OCI-LY7 (cell line): ENCODE measurements around the gene MISP3.

Experiments used
- CTCF ChIP-seq: fragments of 200-600 bp; sonication (generic); conservative IDR thresholded peaks from 2 replicates; pipeline ENCODE4 v1.5.1; 2014; ENCODE audit warnings: mild to moderate bottlenecking, antibody characterized with exemption, low read length, moderate library complexity, mixed read lengths
- EZH2phosphoT487 ChIP-seq: fragments of 200-600 bp; sonication (generic); IDR thresholded peaks from 2 replicates; pipeline ENCODE4 v1.6.1; 2018; ENCODE audit warnings: low read depth, borderline replicate concordance, mild to moderate bottlenecking, mixed run types, antibody characterized with exemption, low read length, moderate library complexity, mixed read lengths

GRCh38 chr19:14119644-14120496, 47.3 kb downstream of the MISP3 start:
- TF ChIP-seq CTCF (no peak), EZH2phosphoT487 (no peak)
